DOHH2 (cell line): ENCODE data around the gene PAIP2.

Experiments
- H3F3A ChIP-seq: fragments of 200-600 bp; sonication (generic), shearing (Covaris generic); 2 replicates; pipeline ENCODE4 v1.6.0; 2016; ENCODE audit warnings: antibody characterized with exemption, mild to moderate bottlenecking; ENCODE audit not compliant: control insufficient read depth, insufficient read depth
- H3K27ac ChIP-seq: fragments of 200-600 bp; sonication (generic); 2 replicates; pipeline ENCODE4 v1.5.1; 2014; ENCODE audit warnings: low read depth, mild to moderate bottlenecking, low read length, moderate library complexity
- H3K27me3 ChIP-seq: fragments of 200-600 bp; sonication (generic); 2 replicates; pipeline ENCODE4 v1.6.1; 2014; ENCODE audit warnings: mild to moderate bottlenecking, low read length, mixed read lengths; ENCODE audit not compliant: control insufficient read depth
- H3K36me3 ChIP-seq: fragments of 200-600 bp; sonication (generic); 2 replicates; pipeline ENCODE4 v1.6.1; 2014; ENCODE audit warnings: mild to moderate bottlenecking, low read length, moderate library complexity, mixed read lengths; ENCODE audit not compliant: control insufficient read depth
- H3K4me1 ChIP-seq: fragments of 200-600 bp; sonication (generic); 2 replicates; pipeline ENCODE4 v1.6.1; 2014; ENCODE audit warnings: mild to moderate bottlenecking, low read length, mixed read lengths; ENCODE audit not compliant: control insufficient read depth
- H3K4me2 ChIP-seq: fragments of 200-600 bp; sonication (generic); 2 replicates; pipeline ENCODE4 v1.6.0; 2014; ENCODE audit warnings: mild to moderate bottlenecking, low read length, moderate library complexity
- H3K4me3 ChIP-seq: fragments of 200-600 bp; sonication (generic); 2 replicates; pipeline ENCODE4 v1.5.1; 2014; ENCODE audit warnings: mild to moderate bottlenecking, low read length, mixed read lengths
- H3K79me2 ChIP-seq: fragments of 200-600 bp; sonication (generic); 2 replicates; pipeline ENCODE4 v1.6.1; 2014; ENCODE audit warnings: mild to moderate bottlenecking, low read length, mixed read lengths; ENCODE audit not compliant: control insufficient read depth
- H3K9me2 ChIP-seq: fragments of 200-600 bp; sonication (generic); replicated peaks from 2 replicates; pipeline ENCODE4 v1.6.1; 2014; ENCODE audit warnings: mild to moderate bottlenecking, low read length, mixed read lengths; ENCODE audit not compliant: control insufficient read depth
- H3K9me3 ChIP-seq: fragments of 200-600 bp; sonication (generic); 2 replicates; pipeline ENCODE4 v1.6.1; 2014; ENCODE audit warnings: antibody characterized with exemption, low read length, mixed read lengths; ENCODE audit not compliant: control insufficient read depth, insufficient read depth
- H4K20me1 ChIP-seq: fragments of 200-600 bp; sonication (generic); 2 replicates; pipeline ENCODE4 v1.6.0; 2014; ENCODE audit warnings: low read depth, mild to moderate bottlenecking, antibody characterized with exemption, low read length, moderate library complexity; ENCODE audit not compliant: control insufficient read depth, insufficient read depth
- CTCF ChIP-seq: fragments of 200-600 bp; sonication (generic); IDR thresholded peaks from one replicate; pipeline ENCODE4 v1.5.1; 2014; ENCODE audit warnings: antibody characterized with exemption, mild to moderate bottlenecking, low read depth, low read length; ENCODE audit not compliant: poor library complexity, severe bottlenecking
- EZH2phosphoT487 ChIP-seq: fragments of 200-600 bp; sonication (generic); IDR thresholded peaks from 2 replicates; pipeline ENCODE4 v1.6.1; 2017; ENCODE audit warnings: borderline replicate concordance, mild to moderate bottlenecking, antibody characterized with exemption, low read length, moderate library complexity, mixed read lengths

Gene PAIP2

GRCh38 chr5:139390639-139391569 is 49.2 kb downstream of the PAIP2 start:
- H4K20me1 ChIP-seq, result no peaks in the 10 kb centered on the region; the same call in 1 of the 2 replicates
- H3K27me3 ChIP-seq, result no peaks in the 10 kb centered on the region
- peak overlapping the region; percentile 99 for H3K4me2 ChIP-seq
- peak overlapping the region; percentile 99 for H3K4me3 ChIP-seq
- H3K9me3 ChIP-seq, result no peaks in the 10 kb centered on the region
- no peak for TF ChIP-seq CTCF
- TF ChIP-seq EZH2phosphoT487, result no peak
- H3K36me3 ChIP-seq, result peaks cover 84% of the 10 kb centered on the region
- H3F3A ChIP-seq, result peaks cover 40% of the 10 kb centered on the region
- H3K9me2 ChIP-seq, result no peaks in the 10 kb centered on the region
- peaks cover 74% of the 10 kb centered on the region for H3K4me1 ChIP-seq
- peaks cover 95% of the 10 kb centered on the region for H3K79me2 ChIP-seq
- peak overlapping the region; percentile 99 for H3K27ac ChIP-seq

DNA sequence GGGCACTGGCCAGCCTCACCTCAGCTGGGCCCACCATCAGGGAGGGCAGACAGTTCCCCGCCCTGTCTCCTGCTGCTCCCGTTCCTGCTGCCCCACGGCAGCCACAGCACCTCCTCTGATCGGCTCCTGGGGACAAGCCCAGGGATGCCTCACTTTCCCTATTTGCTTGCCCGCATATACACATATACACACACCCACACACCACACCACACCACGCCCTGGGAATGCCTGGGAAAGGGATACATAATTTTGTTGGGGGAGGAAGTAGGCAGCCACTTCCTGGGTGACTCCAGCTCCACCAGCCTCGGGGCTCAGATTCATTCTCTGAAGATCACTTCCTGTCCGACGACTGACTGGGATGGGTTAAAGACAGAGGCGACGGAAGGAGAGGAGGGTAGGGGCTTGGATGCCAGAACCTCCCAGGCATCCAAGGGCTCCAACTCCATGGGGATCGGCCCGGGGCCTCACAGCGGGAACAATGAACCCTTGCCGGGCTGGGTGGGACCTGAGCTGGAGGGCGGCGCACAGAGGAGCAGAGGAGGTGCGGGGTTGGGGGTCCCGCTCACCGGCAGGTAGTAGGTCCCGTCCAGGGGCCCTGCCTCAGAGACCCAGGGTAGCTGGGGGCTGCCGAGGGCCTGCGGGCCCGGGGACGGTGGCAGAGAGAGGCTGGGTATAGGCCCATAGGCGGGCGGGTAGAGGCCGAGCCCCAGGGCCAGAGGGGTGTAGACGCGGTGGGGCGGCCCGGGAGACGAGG is 50.1 kb downstream of the PAIP2 start:
- H3K4me3 ChIP-seq, result peak overlapping the region; percentile 99
- peaks cover 31% of the 10 kb centered on the region for H3F3A ChIP-seq
- peaks cover 84% of the 10 kb centered on the region for H3K36me3 ChIP-seq
- no peaks in the 10 kb centered on the region for H3K9me3 ChIP-seq
- H3K79me2 ChIP-seq, result peaks cover 91% of the 10 kb centered on the region
- no peaks in the 10 kb centered on the region for H3K27me3 ChIP-seq
- peaks cover 74% of the 10 kb centered on the region for H3K4me1 ChIP-seq
- peak overlapping the region; percentile 99 for H3K27ac ChIP-seq
- TF ChIP-seq EZH2phosphoT487 (no peak), CTCF (no peak)
- H4K20me1 ChIP-seq, result no peaks in the 10 kb centered on the region; the same call in 1 of the 2 replicates
- H3K9me2 ChIP-seq, result no peaks in the 10 kb centered on the region
- peak overlapping the region; percentile 99 for H3K4me2 ChIP-seq

- Histone ChIP-seq H3K27ac (peak overlapping the region; percentile 99), H3K79me2 (peaks cover 86% of the 10 kb centered on the region), H3K4me1 (peaks cover 74% of the 10 kb centered on the region), H3K4me3 (peak overlapping the region; percentile 99), H3K27me3 (no peaks in the 10 kb centered on the region), H3F3A (peaks cover 28% of the 10 kb centered on the region), H3K36me3 (peaks cover 81% of the 10 kb centered on the region), H3K9me2 (no peaks in the 10 kb centered on the region), H3K9me3 (no peaks in the 10 kb centered on the region), H3K4me2 (peak overlapping the region; percentile 99), H4K20me1 (no peaks in the 10 kb centered on the region)
- TF ChIP-seq EZH2phosphoT487, result no peak
- TF ChIP-seq CTCF, result no peak
These were observed 50.6 kb downstream of the PAIP2 start for GRCh38 chr5:139392324-139392677.
